MM.1S (cell line): ENCODE data around the gene TNN.

ENCODE experiments used
- DNase-seq: peaks from one replicate; pipeline ENCODE4 v3.0.0-alpha.2; 2015
- H2AFZ ChIP-seq: fragments of 300-600 bp; sonication (generic); 2 replicates; pipeline ENCODE4 v1.6.0; 2016; ENCODE audit warnings: antibody characterized with exemption, low read length
- H3F3A ChIP-seq: fragments of 300-600 bp; sonication (generic); 2 replicates; pipeline ENCODE4 v1.6.1; 2016; ENCODE audit warnings: mild to moderate bottlenecking, antibody characterized with exemption, low read length, moderate library complexity, mixed read lengths; ENCODE audit not compliant: insufficient read depth
- H3K27ac ChIP-seq: fragments of 300-600 bp; sonication (generic); 2 replicates; pipeline ENCODE4 v1.5.1; 2016; ENCODE audit warnings: mild to moderate bottlenecking, low read length
- H3K27me3 ChIP-seq: fragments of 300-600 bp; sonication (generic); replicated peaks from 2 replicates; pipeline ENCODE4 v1.6.0; 2016; ENCODE audit warnings: low read length; ENCODE audit not compliant: insufficient read depth
- H3K36me3 ChIP-seq: fragments of 300-600 bp; sonication (generic); replicated peaks from 2 replicates; pipeline ENCODE4 v1.6.1; 2016; ENCODE audit warnings: mild to moderate bottlenecking, low read length, mixed read lengths; ENCODE audit not compliant: insufficient read depth
- H3K4me1 ChIP-seq: fragments of 300-600 bp; sonication (generic); 2 replicates; pipeline ENCODE4 v1.6.1; 2016; ENCODE audit warnings: low read length, mixed read lengths
- H3K4me2 ChIP-seq: fragments of 300-600 bp; sonication (generic); 2 replicates; pipeline ENCODE4 v1.6.0; 2016; ENCODE audit warnings: low read depth, low read length
- H3K4me3 ChIP-seq: fragments of 300-600 bp; sonication (generic); 2 replicates; pipeline ENCODE4 v1.5.1; 2016; ENCODE audit warnings: low read length, mixed read lengths
- H3K79me2 ChIP-seq: fragments of 300-600 bp; sonication (generic); 2 replicates; pipeline ENCODE4 v1.6.1; 2016; ENCODE audit warnings: mixed run types, low read length, mixed read lengths
- H3K9ac ChIP-seq: fragments of 300-600 bp; sonication (generic); 2 replicates; pipeline ENCODE4 v1.6.1; 2016; ENCODE audit warnings: low read length, mixed read lengths
- H3K9me2 ChIP-seq: fragments of 300-600 bp; sonication (generic); replicated peaks from 2 replicates; pipeline ENCODE4 v1.6.1; 2016; ENCODE audit warnings: mild to moderate bottlenecking, low read length, mixed read lengths; ENCODE audit not compliant: insufficient read depth
- H3K9me3 ChIP-seq: fragments of 300-600 bp; sonication (generic); replicated peaks from 2 replicates; pipeline ENCODE4 v1.6.1; 2016; ENCODE audit warnings: mild to moderate bottlenecking, low read length, mixed read lengths; ENCODE audit not compliant: insufficient read depth
- H4K20me1 ChIP-seq: fragments of 300-600 bp; sonication (generic); 2 replicates; pipeline ENCODE4 v1.6.1; 2016; ENCODE audit warnings: mild to moderate bottlenecking, low read length, moderate library complexity, mixed read lengths; ENCODE audit not compliant: insufficient read depth
- CTCF ChIP-seq: fragments of 300-600 bp; sonication (generic); IDR thresholded peaks from 2 replicates; pipeline ENCODE4 v1.5.1; 2016; ENCODE audit warnings: antibody characterized with exemption, low read length, mixed read lengths
- EZH2 ChIP-seq: fragments of 300-600 bp; sonication (generic); optimal IDR thresholded peaks from 2 replicates; pipeline ENCODE3; 2017; ENCODE audit warnings: low read depth, mild to moderate bottlenecking, antibody characterized with exemption, low read length, mixed read lengths
- EZH2phosphoT487 ChIP-seq: fragments of 300-600 bp; sonication (generic); IDR thresholded peaks from 2 replicates; pipeline ENCODE4 v1.6.1; 2018; ENCODE audit warnings: antibody characterized with exemption, low read length

TNN gene

GRCh38 chr1:175079338-175079737, 11.7 kb downstream of the TNN start:
- no peaks in the 10 kb centered on the region for H4K20me1 ChIP-seq
- H2AFZ ChIP-seq = no peak overlapping the region
- no peak overlapping the region for H3K9ac ChIP-seq
- H3K4me1 ChIP-seq = no peaks in the 10 kb centered on the region
- DNase-seq = no peak
- no peaks in the 10 kb centered on the region for H3K9me2 ChIP-seq
- no peak for TF ChIP-seq EZH2phosphoT487
- no peak for TF ChIP-seq CTCF
- no peak for TF ChIP-seq EZH2
- H3K4me3 ChIP-seq = no peak overlapping the region
- H3K27ac ChIP-seq = no peak overlapping the region
- H3K79me2 ChIP-seq = no peaks in the 10 kb centered on the region
- no peak overlapping the region for H3K4me2 ChIP-seq
- no peaks in the 10 kb centered on the region for H3F3A ChIP-seq
- no peaks in the 10 kb centered on the region for H3K27me3 ChIP-seq
- H3K36me3 ChIP-seq = no peaks in the 10 kb centered on the region
- no peaks in the 10 kb centered on the region for H3K9me3 ChIP-seq

- no peak overlapping the region for H3K4me2 ChIP-seq
- H3F3A ChIP-seq = no peaks in the 10 kb centered on the region
- no peak overlapping the region for H2AFZ ChIP-seq
- no peak overlapping the region for H3K4me3 ChIP-seq
- H3K27me3 ChIP-seq = no peaks in the 10 kb centered on the region
- no peak for TF ChIP-seq EZH2phosphoT487
- no peak for TF ChIP-seq EZH2
- TF ChIP-seq CTCF = no peak
- no peaks in the 10 kb centered on the region for H3K79me2 ChIP-seq
- no peaks in the 10 kb centered on the region for H3K36me3 ChIP-seq
- no peak overlapping the region for H3K27ac ChIP-seq
- no peaks in the 10 kb centered on the region for H3K9me3 ChIP-seq
- no peak for DNase-seq
- no peaks in the 10 kb centered on the region for H3K9me2 ChIP-seq
- no peaks in the 10 kb centered on the region for H3K4me1 ChIP-seq
- H4K20me1 ChIP-seq = no peaks in the 10 kb centered on the region
- no peak overlapping the region for H3K9ac ChIP-seq
Observed at GRCh38 chr1:175080030-175080429, 12.4 kb downstream of the TNN start.

- no peak for DNase-seq
- H2AFZ ChIP-seq = no peak overlapping the region
- H3K9me3 ChIP-seq = no peaks in the 10 kb centered on the region
- no peaks in the 10 kb centered on the region for H3K27me3 ChIP-seq
- H3K4me1 ChIP-seq = no peaks in the 10 kb centered on the region
- H3K36me3 ChIP-seq = no peaks in the 10 kb centered on the region
- H3K9me2 ChIP-seq = no peaks in the 10 kb centered on the region
- H3K79me2 ChIP-seq = no peaks in the 10 kb centered on the region
- H4K20me1 ChIP-seq = no peaks in the 10 kb centered on the region
- H3K4me3 ChIP-seq = no peak overlapping the region
- no peak overlapping the region for H3K4me2 ChIP-seq
- no peak overlapping the region for H3K27ac ChIP-seq
- TF ChIP-seq CTCF (no peak), EZH2phosphoT487 (no peak), EZH2 (no peak)
- H3K9ac ChIP-seq = no peak overlapping the region
- H3F3A ChIP-seq = no peaks in the 10 kb centered on the region
Observed at GRCh38 chr1:175081983-175082382, 14.3 kb downstream of the TNN start.
